Stomach (tissue), 9 donors: Measurements from ENCODE around the gene RFXANK. TPM values are rescaled to one million over a fixed set of nuclear protein-coding genes. Genes with fewer than 3 reads are reported as not detected.

Source experiments
- DNase-seq, 2 donors: peaks; one replicate each; pipeline versions ENCODE4 v3.0.0 to v3.0.0-alpha.2; 2013 to 2019
- H3K27ac ChIP-seq, 5 donors: fragments of 200-600 bp in 4 of 5; sonication (generic) in 4 of 5; one replicate each; pipeline ENCODE4 v1.5.1; 2013 to 2019; ENCODE audit warnings: mild to moderate bottlenecking in 1 of 5, moderate library complexity in 1 of 5
- H3K27me3 ChIP-seq, 3 donors: fragments of 200-600 bp; sonication (generic); one replicate each; pipeline ENCODE4 v1.5.1; 2017 to 2019; ENCODE audit warnings: mixed run types in 1 of 3
- H3K36me3 ChIP-seq, 4 donors: fragments of 200-600 bp; sonication (generic); 1 replicate in 3 of 4; 2 replicates in 1 of 4; pipeline ENCODE4 v1.5.1; 2016 to 2019
- H3K4me1 ChIP-seq, 4 donors: fragments of 200-600 bp; sonication (generic); one replicate each; pipeline ENCODE4 v1.5.1; 2016 to 2019
- H3K4me3 ChIP-seq, 4 donors: fragments of 200-600 bp; sonication (generic) in 3 of 4; one replicate each; pipeline ENCODE4 v1.5.1; 2016 to 2019; ENCODE audit warnings: mild to moderate bottlenecking in 1 of 4
- H3K9me3 ChIP-seq, 4 donors: fragments of 200-600 bp; sonication (generic); one replicate each; pipeline ENCODE4 v1.5.1; 2016 to 2019
- EP300 ChIP-seq: sonication (generic); formaldehyde crosslinking; IDR thresholded peaks from one replicate; pipeline ENCODE4 v1.6.1; 2017; ENCODE audit warnings: antibody characterized with exemption
- POLR2A ChIP-seq, 4 donors: fragments of 450-650 bp; IDR thresholded peaks; one replicate each; pipeline ENCODE4 v1.6.1; 2016; ENCODE audit warnings: antibody characterized with exemption in 4 of 4, control low read depth in 2 of 4, mild to moderate bottlenecking in 1 of 4, moderate library complexity in 1 of 4
- POLR2AphosphoS5 ChIP-seq, 3 donors: sonication (generic); formaldehyde crosslinking; IDR thresholded peaks; one replicate each; pipeline ENCODE4 v1.6.1; 2016; ENCODE audit warnings: antibody characterized with exemption in 3 of 3
- WGBS, 5 donors: extraction: QIAGEN DNeasy Blood & Tissue Kit in 3 of 5; methylation state at CpG; one replicate each; pipeline versions ENCODE4 v1.1.5 to v1.1.7; 2013 to 2018; 5-methylcytosine and 5-hydroxymethylcytosine counted together
- intact Hi-C: fragments of 100-400 bp; cut with DNase I; formaldehyde crosslinking; loops from one replicate; pipeline ENCODE4 v1.15.1; 2023; ENCODE audit warnings: low total_unique reads
- polyA plus RNA-seq, 3 donors: library from polyadenylated mRNA; stranded (reverse); fragments of 200-250 nt; gene quantifications; one replicate each; pipeline ENCODE4 v1.2.3, GENCODE V29; 2013
- total RNA-seq, 5 donors: library from RNA; depleted of rRNA; stranded (reverse); fragments of >200 nt; gene quantifications; one replicate each; pipeline versions ENCODE4 v1.1.0 to v1.2.3, GENCODE V29; 2014 to 2016
- TF ChIP-seq, protein P1 (sequence below), 7 experiments: fragments of 450-650 bp in 4 of 7; fragments of 200-600 bp in 3 of 7; sonication (generic) in 3 of 7; IDR thresholded peaks; one replicate each; pipeline ENCODE4 v1.5.1; 2016 to 2019; ENCODE audit warnings: antibody characterized with exemption in 7 of 7, control low read depth in 2 of 7, mild to moderate bottlenecking in 1 of 7
- donor health status: healthy with polysubstance abuse.
- donor health status: Bipolar disorder and iron deficiency.
- donor health status: healthy.

The RFXANK gene
- total and polyA plus RNA-seq, 8 donors, result 17.4 to 145 (median 112) TPM

DNA sequence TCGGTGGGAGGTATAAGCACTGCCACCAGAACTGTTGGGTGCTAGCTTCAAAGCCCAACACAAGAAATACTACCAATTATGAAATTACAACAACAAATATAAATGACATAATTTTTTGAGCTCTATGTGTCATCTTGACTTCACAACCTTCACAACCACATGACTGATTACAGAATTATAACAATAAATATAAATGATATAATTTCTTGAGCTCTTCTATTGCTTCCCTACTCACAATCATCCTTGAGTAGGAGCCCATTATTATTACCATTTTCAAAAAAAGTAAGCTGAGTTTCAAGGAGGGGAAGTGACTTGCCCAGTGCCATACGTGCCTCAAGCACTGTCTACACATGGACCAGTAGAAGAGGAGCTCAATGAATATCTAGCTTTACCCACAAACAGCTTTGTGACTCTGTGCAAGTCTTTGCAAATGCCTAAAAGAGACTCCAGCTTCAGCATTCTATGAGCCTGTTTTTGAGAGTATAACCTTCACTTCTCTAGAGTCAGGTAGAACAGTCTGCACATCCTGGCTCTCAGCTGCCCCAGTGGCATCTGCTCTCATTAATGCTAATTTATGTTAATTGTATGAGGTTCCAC, 42.3 kb downstream of the RFXANK start:
- Histone ChIP-seq H3K27ac (no peak overlapping the region), H3K36me3 (no peaks in the 10 kb centered on the region), H3K9me3 (peaks cover 19 to 33% (median 30%) of the 10 kb centered on the region in 4 donors), H3K4me3 (no peak overlapping the region), H3K4me1 (no peaks in the 10 kb centered on the region), H3K27me3 (peaks cover 0 to 25% (median 0%) of the 10 kb centered on the region in 3 donors)
- no peak for DNase-seq
- 83 to 96% (median 85%) methylated on average over 2 of the region's 2 CpGs for WGBS, 5 donors
- no peak for TF ChIP-seq POLR2A (IDR thresholded peaks at IDR 0.05)
- TF ChIP-seq EP300, result no peak
- TF ChIP-seq POLR2AphosphoS5 (IDR thresholded peaks at IDR 0.05), result no peak
- TF ChIP-seq, protein P1, sequence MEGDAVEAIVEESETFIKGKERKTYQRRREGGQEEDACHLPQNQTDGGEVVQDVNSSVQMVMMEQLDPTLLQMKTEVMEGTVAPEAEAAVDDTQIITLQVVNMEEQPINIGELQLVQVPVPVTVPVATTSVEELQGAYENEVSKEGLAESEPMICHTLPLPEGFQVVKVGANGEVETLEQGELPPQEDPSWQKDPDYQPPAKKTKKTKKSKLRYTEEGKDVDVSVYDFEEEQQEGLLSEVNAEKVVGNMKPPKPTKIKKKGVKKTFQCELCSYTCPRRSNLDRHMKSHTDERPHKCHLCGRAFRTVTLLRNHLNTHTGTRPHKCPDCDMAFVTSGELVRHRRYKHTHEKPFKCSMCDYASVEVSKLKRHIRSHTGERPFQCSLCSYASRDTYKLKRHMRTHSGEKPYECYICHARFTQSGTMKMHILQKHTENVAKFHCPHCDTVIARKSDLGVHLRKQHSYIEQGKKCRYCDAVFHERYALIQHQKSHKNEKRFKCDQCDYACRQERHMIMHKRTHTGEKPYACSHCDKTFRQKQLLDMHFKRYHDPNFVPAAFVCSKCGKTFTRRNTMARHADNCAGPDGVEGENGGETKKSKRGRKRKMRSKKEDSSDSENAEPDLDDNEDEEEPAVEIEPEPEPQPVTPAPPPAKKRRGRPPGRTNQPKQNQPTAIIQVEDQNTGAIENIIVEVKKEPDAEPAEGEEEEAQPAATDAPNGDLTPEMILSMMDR (IDR thresholded peaks at IDR 0.05), result no peak
- intact Hi-C loops, result no loop called here

GRCh38 chr19:19236173-19236572, 44.1 kb downstream of the RFXANK start:
- intact Hi-C loops, result no loop called here
- no peak overlapping the region for H3K27ac ChIP-seq

DNA sequence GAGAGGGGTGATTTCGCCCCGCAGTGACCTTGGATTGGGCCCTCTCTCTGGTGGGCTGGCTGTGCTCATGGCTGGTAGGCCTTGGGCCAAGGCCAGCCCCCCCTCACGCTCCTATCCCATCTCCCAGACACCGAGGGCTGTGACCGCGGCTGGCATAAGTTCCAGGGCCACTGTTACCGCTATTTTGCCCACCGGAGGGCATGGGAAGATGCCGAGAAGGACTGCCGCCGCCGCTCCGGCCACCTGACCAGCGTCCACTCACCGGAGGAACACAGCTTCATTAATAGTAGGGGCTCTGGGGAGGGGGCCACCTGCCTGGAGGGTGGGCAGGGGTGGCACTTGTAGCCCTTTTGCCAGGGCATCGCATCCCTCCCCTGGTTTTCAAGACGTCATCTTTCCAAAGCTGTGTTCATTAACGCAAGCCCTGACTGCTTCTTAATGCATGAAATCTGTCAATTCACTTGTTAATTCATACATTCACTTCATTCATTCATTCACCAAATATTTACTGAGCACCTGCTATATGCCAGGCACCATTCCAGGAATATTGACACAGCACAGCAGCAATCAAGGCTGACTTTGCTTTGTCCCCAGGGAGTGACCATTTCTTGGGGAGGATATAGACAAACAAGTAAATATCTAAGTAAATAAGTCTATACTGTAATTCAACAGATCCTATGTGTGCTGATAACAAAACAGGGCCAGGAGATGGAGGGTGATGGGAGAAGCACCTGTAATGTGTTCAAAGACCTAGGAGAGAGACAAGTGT, 46.3 kb downstream of the RFXANK start:
- intact Hi-C loops, result no loop called here
- TF ChIP-seq POLR2AphosphoS5 (IDR thresholded peaks at IDR 0.05) (no peak), POLR2A (IDR thresholded peaks at IDR 0.05) (no peak), EP300 (no peak)
- TF ChIP-seq, protein P1 (IDR thresholded peaks at IDR 0.05), result no peak
- WGBS, 5 donors, result 70 to 86% (median 81%) methylated on average over 12 to 18 of the region's 18 CpGs

More at GRCh38 chr19:19236173-19236572, 44.1 kb downstream of the RFXANK start:
- H3K4me3 ChIP-seq, result no peak overlapping the region
- TF ChIP-seq EP300, result no peak
- no peak for TF ChIP-seq POLR2A (IDR thresholded peaks at IDR 0.05)
- TF ChIP-seq POLR2AphosphoS5 (IDR thresholded peaks at IDR 0.05), result no peak
- TF ChIP-seq, protein P1 (IDR thresholded peaks at IDR 0.05), result no peak
- H3K4me1 ChIP-seq, result no peaks in the 10 kb centered on the region
- peaks cover 0 to 44% (median 8%) of the 10 kb centered on the region in 3 donors for H3K27me3 ChIP-seq
- no peak for DNase-seq
- H3K9me3 ChIP-seq, result peaks cover 19 to 33% (median 30%) of the 10 kb centered on the region in 4 donors
- H3K36me3 ChIP-seq, result no peaks in the 10 kb centered on the region

GRCh38 chr19:19239675-19240074, 47.6 kb downstream of the RFXANK start:
- Histone ChIP-seq H3K27me3 (peaks cover 0 to 42% (median 8%) of the 10 kb centered on the region in 3 donors), H3K4me1 (no peaks in the 10 kb centered on the region), H3K4me3 (no peak overlapping the region), H3K36me3 (no peaks in the 10 kb centered on the region), H3K27ac (no peak overlapping the region), H3K9me3 (peaks cover 8 to 17% (median 14%) of the 10 kb centered on the region in 4 donors)
- TF ChIP-seq, protein P1 (IDR thresholded peaks at IDR 0.05), result no peak
- TF ChIP-seq EP300 (no peak), POLR2A (IDR thresholded peaks at IDR 0.05) (no peak), POLR2AphosphoS5 (IDR thresholded peaks at IDR 0.05) (no peak)
- no peak for DNase-seq
- intact Hi-C loops, result no loop called here

More for the DNA sequence above, 46.3 kb downstream of the RFXANK start:
- H3K27ac ChIP-seq, result no peak overlapping the region
- H3K27me3 ChIP-seq, result peaks cover 0 to 42% (median 8%) of the 10 kb centered on the region in 3 donors
- no peaks in the 10 kb centered on the region for H3K36me3 ChIP-seq
- H3K4me3 ChIP-seq, result no peak overlapping the region
- H3K4me1 ChIP-seq, result no peaks in the 10 kb centered on the region
- peaks cover 19 to 31% (median 27%) of the 10 kb centered on the region in 4 donors for H3K9me3 ChIP-seq
- DNase-seq, result no peak
